Neural progenitor cell (in vitro differentiated cells): ENCODE results near the gene FGF10. TPM values are rescaled to one million over a fixed set of nuclear protein-coding genes. Genes with fewer than 3 reads are reported as not detected.
A peak's percentile ranks its signal among the peaks of the same experiment; 100 is the strongest.

Experiments used
- DNase-seq: peaks from one replicate; pipeline ENCODE4 v3.0.0-alpha.2; 2016; ENCODE audit warnings: low spot score
- H2AFZ ChIP-seq: fragments of 200-600 bp; sonication (generic); replicated peaks from 2 replicates; pipeline ENCODE4 v1.6.1; 2016; ENCODE audit warnings: antibody characterized with exemption
- H3F3A ChIP-seq: fragments of 200-600 bp; sonication (generic); 2 replicates; pipeline ENCODE4 v1.6.1; 2016; ENCODE audit warnings: antibody characterized with exemption, low read depth
- H3K27ac ChIP-seq: fragments of 200-600 bp; sonication (generic); 2 replicates; pipeline ENCODE4 v1.5.1; 2016; ENCODE audit warnings: mild to moderate bottlenecking
- H3K27me3 ChIP-seq: fragments of 200-600 bp; sonication (generic); 2 replicates; pipeline ENCODE4 v1.6.1; 2016; ENCODE audit warnings: mild to moderate bottlenecking, moderate library complexity
- H3K36me3 ChIP-seq: fragments of 200-600 bp; sonication (generic); 2 replicates; pipeline ENCODE4 v1.5.1; 2016
- H3K4me1 ChIP-seq: fragments of 200-600 bp; sonication (generic); 2 replicates; pipeline ENCODE4 v1.6.1; 2016; ENCODE audit warnings: mixed run types
- H3K4me2 ChIP-seq: fragments of 200-600 bp; sonication (generic); 2 replicates; pipeline ENCODE4 v1.6.1; 2016
- H3K4me3 ChIP-seq: fragments of 200-600 bp; sonication (generic); 2 replicates; pipeline ENCODE4 v1.5.1; 2016
- H3K79me2 ChIP-seq: fragments of 200-600 bp; sonication (generic); 2 replicates; pipeline ENCODE4 v1.6.1; 2016; ENCODE audit warnings: low read depth
- H3K9ac ChIP-seq: fragments of 200-600 bp; sonication (generic); 2 replicates; pipeline ENCODE4 v1.6.1; 2016
- H3K9me3 ChIP-seq: fragments of 200-600 bp; sonication (generic); 2 replicates; pipeline ENCODE4 v1.5.1; 2016; ENCODE audit warnings: low read depth
- H4K20me1 ChIP-seq: fragments of 200-600 bp; sonication (generic); 2 replicates; pipeline ENCODE4 v1.6.1; 2016; ENCODE audit warnings: low read depth
- H3K27ac Mint-ChIP-seq: 3 replicates; pipeline ENCODE4 v1.8.0; 2021; ENCODE audit warnings: mixed read lengths
- H3K27me3 Mint-ChIP-seq: 2 replicates; pipeline ENCODE4 v1.8.0; 2022; ENCODE audit warnings: low read depth, mild to moderate bottlenecking, inconsistent platforms, moderate library complexity, mixed read lengths; ENCODE audit not compliant: insufficient read depth
- H3K36me3 Mint-ChIP-seq: 3 replicates; pipeline ENCODE4 v1.8.0; 2021; ENCODE audit warnings: mixed read lengths
- H3K4me1 Mint-ChIP-seq: 3 replicates; pipeline ENCODE4 v1.8.0; 2021; ENCODE audit warnings: mixed read lengths
- H3K4me3 Mint-ChIP-seq: 3 replicates; pipeline ENCODE4 v1.8.0; 2021; ENCODE audit warnings: mild to moderate bottlenecking, moderate library complexity, mixed read lengths
- H3K9me3 Mint-ChIP-seq: 3 replicates; pipeline ENCODE4 v1.8.0; 2020; ENCODE audit warnings: mixed read lengths
- CTCF ChIP-seq: fragments of 200-600 bp; sonication (generic); IDR thresholded peaks from 2 replicates; pipeline ENCODE4 v1.5.1; 2017; ENCODE audit warnings: antibody characterized with exemption, mild to moderate bottlenecking
- EZH2 ChIP-seq: fragments of 200-600 bp; sonication (generic); IDR thresholded peaks from 2 replicates; pipeline ENCODE4 v1.6.1; 2017; ENCODE audit warnings: antibody characterized with exemption, mild to moderate bottlenecking, moderate library complexity
- EZH2phosphoT487 ChIP-seq: fragments of 200-600 bp; sonication (generic); IDR thresholded peaks from 2 replicates; pipeline ENCODE4 v1.6.1; 2017; ENCODE audit warnings: antibody characterized with exemption
- total RNA-seq: library from RNA; depleted of rRNA; stranded (reverse); fragments of >200 nt; gene quantifications from 2 replicates; pipeline ENCODE4 v1.2.3, GENCODE V29; 2015; ENCODE audit warnings: low replicate concordance

The FGF10 gene
- total RNA-seq, 1 donor from 2014 or later, result 0.37 TPM

DNA sequence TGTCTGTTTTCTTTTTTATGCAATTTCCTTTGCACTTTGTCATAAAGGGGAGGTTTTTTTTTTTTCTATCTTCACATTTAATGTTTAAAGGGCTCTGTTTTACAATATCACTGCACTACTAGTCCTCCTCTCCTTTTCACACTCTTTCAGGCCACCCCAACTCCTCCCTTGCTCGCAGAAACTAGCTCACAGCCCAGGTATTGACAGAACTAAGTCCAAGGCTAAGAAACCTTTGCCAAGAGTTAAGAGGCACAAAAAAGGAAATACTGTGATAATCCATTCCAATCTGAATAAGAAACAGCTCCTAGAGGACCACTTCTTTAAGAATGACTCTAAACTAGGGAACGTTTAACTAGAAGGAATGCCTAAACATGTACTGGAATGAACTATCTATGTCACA lies 1.1 kb upstream of the FGF10 start:
- peaks cover 22% of the 10 kb centered on the region for H3F3A ChIP-seq
- no peak overlapping the region for H3K27ac ChIP-seq
- peak overlapping the region; percentile 94 for H3K4me2 ChIP-seq
- no peak for TF ChIP-seq EZH2phosphoT487
- no peak for TF ChIP-seq EZH2
- no peak for TF ChIP-seq CTCF
- H3K4me3 ChIP-seq, result peak overlapping the region; percentile 62
- H4K20me1 ChIP-seq, result no peaks in the 10 kb centered on the region
- peaks cover 67% of the 10 kb centered on the region for H3K27me3 ChIP-seq
- H3K36me3 ChIP-seq, result no peaks in the 10 kb centered on the region
- Mint-ChIP-seq H3K27me3 (peaks cover 11% of the 10 kb centered on the region), H3K27ac (peak overlapping the region; percentile 19), H3K4me1 (peaks cover 47% of the 10 kb centered on the region), H3K4me3 (peak overlapping the region; percentile 97), H3K36me3 (no peaks in the 10 kb centered on the region), H3K9me3 (no peaks in the 10 kb centered on the region)
- no peak overlapping the region for H3K9ac ChIP-seq
- H3K79me2 ChIP-seq, result no peaks in the 10 kb centered on the region
- no peaks in the 10 kb centered on the region for H3K9me3 ChIP-seq
- peak overlapping the region; percentile 96 for H2AFZ ChIP-seq
- H3K4me1 ChIP-seq, result peaks cover 25% of the 10 kb centered on the region
- no peak for DNase-seq

DNA sequence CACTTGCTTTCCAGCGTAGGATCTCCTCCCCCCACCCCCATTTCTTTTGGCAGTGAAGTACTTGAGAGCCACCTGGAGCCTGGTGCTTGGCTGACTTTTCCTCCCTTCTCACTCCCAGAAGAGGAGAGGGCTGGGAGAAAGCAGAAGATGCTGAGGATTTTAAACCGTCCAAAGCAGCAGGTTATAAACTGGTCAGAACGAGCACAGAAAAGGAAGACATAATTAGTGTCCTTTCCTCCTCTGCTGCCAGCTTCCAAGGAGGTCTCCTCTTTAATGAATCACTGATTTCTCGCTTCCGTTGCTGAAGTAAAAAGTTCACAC lies 563 bp upstream of the FGF10 start:
- Histone ChIP-seq H2AFZ (peak overlapping the region; percentile 96), H4K20me1 (no peaks in the 10 kb centered on the region), H3F3A (peaks cover 22% of the 10 kb centered on the region), H3K36me3 (no peaks in the 10 kb centered on the region), H3K27me3 (peaks cover 67% of the 10 kb centered on the region), H3K79me2 (no peaks in the 10 kb centered on the region), H3K9ac (no peak overlapping the region), H3K4me2 (peak overlapping the region; percentile 94), H3K9me3 (no peaks in the 10 kb centered on the region), H3K27ac (no peak overlapping the region), H3K4me3 (peak overlapping the region; percentile 62), H3K4me1 (peaks cover 20% of the 10 kb centered on the region)
- peak overlapping the region; percentile 65 for H3K27ac Mint-ChIP-seq
- peak overlapping the region; percentile 97 for H3K4me3 Mint-ChIP-seq
- H3K4me1 Mint-ChIP-seq, result peaks cover 43% of the 10 kb centered on the region
- TF ChIP-seq EZH2phosphoT487, result peak; percentile 7
- TF ChIP-seq EZH2, result no peak
- no peak for TF ChIP-seq CTCF
- no peaks in the 10 kb centered on the region for H3K36me3 Mint-ChIP-seq
- H3K9me3 Mint-ChIP-seq, result no peaks in the 10 kb centered on the region
- DNase-seq, result no peak
- peaks cover 11% of the 10 kb centered on the region for H3K27me3 Mint-ChIP-seq

DNA sequence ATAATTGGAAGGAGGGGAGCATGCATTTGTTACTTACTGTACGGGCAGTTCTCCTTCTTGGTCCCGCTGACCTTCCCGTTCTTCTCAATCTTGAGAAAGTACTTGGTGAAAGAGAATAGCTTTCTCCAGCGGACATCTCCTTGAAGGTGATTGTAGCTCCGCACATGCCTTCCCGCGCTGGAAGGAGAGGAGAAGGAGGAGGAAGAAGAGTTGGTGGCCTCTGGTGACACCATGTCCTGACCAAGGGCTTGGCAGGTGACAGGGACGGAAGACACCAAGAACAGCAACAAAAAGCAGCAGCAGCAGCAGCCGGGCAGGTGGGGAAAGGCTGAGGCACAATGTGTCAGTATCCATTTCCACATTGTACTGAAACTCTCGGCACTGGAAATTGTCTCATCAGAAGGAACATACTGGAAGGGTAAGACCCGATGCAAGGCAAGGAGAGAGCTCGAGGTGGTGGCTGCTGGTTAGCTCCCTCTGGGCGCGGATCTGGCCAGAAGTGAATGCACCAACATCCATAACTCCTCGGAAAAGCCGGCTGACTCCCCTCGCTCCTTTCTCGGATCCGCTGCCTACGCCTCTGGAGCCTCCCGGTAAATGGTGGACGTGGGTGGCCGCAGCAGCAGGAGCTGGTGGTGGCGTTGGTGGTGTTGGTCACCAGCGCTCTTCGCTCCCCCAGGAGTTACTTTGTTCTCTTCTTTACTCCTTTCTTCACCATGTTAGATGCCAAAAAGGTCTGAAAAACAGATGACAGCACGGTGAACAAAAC lies 715 bp downstream of the FGF10 start:
- Mint-ChIP-seq H3K4me1 (peaks cover 42% of the 10 kb centered on the region), H3K27ac (no peak overlapping the region), H3K36me3 (no peaks in the 10 kb centered on the region), H3K27me3 (peaks cover 11% of the 10 kb centered on the region), H3K9me3 (no peaks in the 10 kb centered on the region), H3K4me3 (peak overlapping the region; percentile 97)
- peaks cover 20% of the 10 kb centered on the region for H3K4me1 ChIP-seq
- peak overlapping the region; percentile 62 for H3K4me3 ChIP-seq
- H3K79me2 ChIP-seq, result no peaks in the 10 kb centered on the region
- no peak for TF ChIP-seq EZH2phosphoT487
- TF ChIP-seq CTCF, result no peak
- no peak for TF ChIP-seq EZH2
- peak overlapping the region; percentile 96 for H2AFZ ChIP-seq
- H4K20me1 ChIP-seq, result no peaks in the 10 kb centered on the region
- no peak overlapping the region for H3K27ac ChIP-seq
- H3F3A ChIP-seq, result peaks cover 22% of the 10 kb centered on the region
- H3K36me3 ChIP-seq, result no peaks in the 10 kb centered on the region
- H3K9me3 ChIP-seq, result no peaks in the 10 kb centered on the region
- H3K4me2 ChIP-seq, result peak overlapping the region; percentile 94
- no peak overlapping the region for H3K9ac ChIP-seq
- DNase-seq, result peak; percentile 46
- peaks cover 67% of the 10 kb centered on the region for H3K27me3 ChIP-seq
